ENCODE data around the gene CMTM1. TPM values are rescaled to one million over a fixed set of nuclear protein-coding genes. Genes with fewer than 3 reads are reported as not detected.
A peak's percentile ranks its signal among the peaks of the same experiment; 100 is the strongest.
"Not testable (repeated sequence)": the region's sequence is repeated elsewhere in the genome, so short reads cannot be mapped to it uniquely, and the experiment has no call there.

CMTM1 gene
- total RNA-seq, 4 donors from 2014 or later = 2.0 to 5.1 (median 2.1) TPM; not detected in 1

- Histone ChIP-seq H3K9me3 (no peaks in the 10 kb centered on the region), H3K27ac (peak overlapping the region in 1 of 4 donors; percentile 63), H3K4me3 (no peak overlapping the region), H3K4me1 (peaks cover 0 to 47% (median 12%) of the 10 kb centered on the region in 4 donors), H3K27me3 (no peaks in the 10 kb centered on the region), H3K36me3 (peaks cover 0 to 47% (median 10%) of the 10 kb centered on the region in 3 donors)
- DNase-seq (ENCODE audit: low spot score in 2 of 2) = peak; percentile 72 to 84
- 34 to 57% methylated on average over 11 to 17 of the region's 17 CpGs for WGBS, 2 donors
- peak in 1 of 2 donors; percentile 15 for TF ChIP-seq EP300 (IDR thresholded peaks at IDR 0.05)
- peak; percentile 78 to 88 (median 86) for TF ChIP-seq CTCF (IDR thresholded peaks at IDR 0.05)
- no peak for TF ChIP-seq POLR2A (IDR thresholded peaks at IDR 0.05)
Observed at GRCh38 chr16:66608241-66609138, 42.3 kb downstream of the CMTM1 start.

GRCh38 chr16:66609139-66609510 lies 42.9 kb downstream of the CMTM1 start:
- TF ChIP-seq EP300 (IDR thresholded peaks at IDR 0.05) = no peak
- no peak for TF ChIP-seq CTCF (IDR thresholded peaks at IDR 0.05)
- no peak for TF ChIP-seq POLR2A (IDR thresholded peaks at IDR 0.05)
- DNase-seq (ENCODE audit: low spot score in 2 of 2) = no peak
- Histone ChIP-seq H3K4me1 (peaks cover 0 to 40% (median 12%) of the 10 kb centered on the region in 4 donors), H3K4me3 (no peak overlapping the region), H3K9me3 (no peaks in the 10 kb centered on the region), H3K27ac (peak overlapping the region in 1 of 4 donors; percentile 63), H3K36me3 (peaks cover 0 to 54% (median 10%) of the 10 kb centered on the region in 3 donors), H3K27me3 (no peaks in the 10 kb centered on the region)
- WGBS, 2 donors = 78 to 83% methylated on average over 12 of the region's 12 CpGs

- H3K27me3 ChIP-seq = no peaks in the 10 kb centered on the region
- TF ChIP-seq CTCF (IDR thresholded peaks at IDR 0.05) = no peak
- peaks cover 0 to 63% (median 10%) of the 10 kb centered on the region in 3 donors for H3K36me3 ChIP-seq
- H3K4me1 ChIP-seq = peaks cover 0 to 39% (median 12%) of the 10 kb centered on the region in 4 donors
- no peak for DNase-seq (ENCODE audit: low spot score in 2 of 2)
- 86 to 90% methylated on average over 12 to 14 of the region's 14 CpGs for WGBS, 2 donors
- H3K27ac ChIP-seq = no peak overlapping the region
- H3K4me3 ChIP-seq = no peak overlapping the region
- no peaks in the 10 kb centered on the region for H3K9me3 ChIP-seq
Observed at GRCh38 chr16:66610111-66610820, 44.0 kb downstream of the CMTM1 start.

GRCh38 chr16:66611911-66612310 lies 45.7 kb downstream of the CMTM1 start:
- H3K4me3 ChIP-seq; H3K27me3 ChIP-seq; H3K9me3 ChIP-seq; H3K27ac ChIP-seq; DNase-seq (ENCODE audit: low spot score in 2 of 2): not testable (repeated sequence)
- 87 to 96% methylated on average over 8 of the region's 8 CpGs for WGBS, 2 donors
- H3K4me1 ChIP-seq = peaks cover 0 to 29% (median 12%) of the 10 kb centered on the region in 4 donors
- peaks cover 0 to 63% (median 10%) of the 10 kb centered on the region in 3 donors for H3K36me3 ChIP-seq

- H3K4me3 ChIP-seq = no peak overlapping the region
Observed at GRCh38 chr16:66612422-66612821, 46.2 kb downstream of the CMTM1 start.

More at GRCh38 chr16:66612422-66612821, 46.2 kb downstream of the CMTM1 start:
- H3K4me1 ChIP-seq = peaks cover 0 to 29% (median 12%) of the 10 kb centered on the region in 4 donors
- no peak overlapping the region for H3K27ac ChIP-seq
- H3K36me3 ChIP-seq = peaks cover 0 to 63% (median 10%) of the 10 kb centered on the region in 3 donors
- H3K9me3 ChIP-seq = no peaks in the 10 kb centered on the region
- 87 to 91% methylated on average over 14 of the region's 14 CpGs for WGBS, 2 donors
- no peak for DNase-seq (ENCODE audit: low spot score in 2 of 2)
- no peaks in the 10 kb centered on the region for H3K27me3 ChIP-seq
- TF ChIP-seq EP300 (IDR thresholded peaks at IDR 0.05) = no peak
- no peak for TF ChIP-seq CTCF (IDR thresholded peaks at IDR 0.05)
- no peak for TF ChIP-seq POLR2A (IDR thresholded peaks at IDR 0.05)
